ENCODE results near the gene TMPRSS11B.

DNA sequence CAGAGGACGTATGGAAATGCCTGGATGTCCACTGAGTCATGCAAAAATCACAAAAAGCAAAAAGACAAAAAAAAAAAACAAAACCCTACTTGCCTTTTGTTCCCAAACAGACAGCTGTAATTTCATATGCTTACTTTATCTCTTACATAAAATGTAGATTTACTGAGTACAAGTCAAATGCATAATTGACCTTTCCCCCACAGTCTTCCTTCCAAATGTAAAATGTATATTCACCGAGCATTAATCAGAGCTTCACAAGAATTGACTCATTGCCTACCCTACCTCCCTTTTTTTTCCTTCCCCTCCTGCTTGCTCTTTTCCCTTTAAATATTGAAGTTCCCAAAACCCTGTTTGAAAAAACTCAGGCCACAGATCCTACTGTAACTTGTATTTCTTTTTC is 32.5 kb upstream of the TMPRSS11B start:
- TF ChIP-seq, protein P1, sequence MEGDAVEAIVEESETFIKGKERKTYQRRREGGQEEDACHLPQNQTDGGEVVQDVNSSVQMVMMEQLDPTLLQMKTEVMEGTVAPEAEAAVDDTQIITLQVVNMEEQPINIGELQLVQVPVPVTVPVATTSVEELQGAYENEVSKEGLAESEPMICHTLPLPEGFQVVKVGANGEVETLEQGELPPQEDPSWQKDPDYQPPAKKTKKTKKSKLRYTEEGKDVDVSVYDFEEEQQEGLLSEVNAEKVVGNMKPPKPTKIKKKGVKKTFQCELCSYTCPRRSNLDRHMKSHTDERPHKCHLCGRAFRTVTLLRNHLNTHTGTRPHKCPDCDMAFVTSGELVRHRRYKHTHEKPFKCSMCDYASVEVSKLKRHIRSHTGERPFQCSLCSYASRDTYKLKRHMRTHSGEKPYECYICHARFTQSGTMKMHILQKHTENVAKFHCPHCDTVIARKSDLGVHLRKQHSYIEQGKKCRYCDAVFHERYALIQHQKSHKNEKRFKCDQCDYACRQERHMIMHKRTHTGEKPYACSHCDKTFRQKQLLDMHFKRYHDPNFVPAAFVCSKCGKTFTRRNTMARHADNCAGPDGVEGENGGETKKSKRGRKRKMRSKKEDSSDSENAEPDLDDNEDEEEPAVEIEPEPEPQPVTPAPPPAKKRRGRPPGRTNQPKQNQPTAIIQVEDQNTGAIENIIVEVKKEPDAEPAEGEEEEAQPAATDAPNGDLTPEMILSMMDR (IDR thresholded peaks at IDR 0.05; ENCODE audit: low read length), result no peak
- no peak for TF ChIP-seq EZH2 (optimal IDR thresholded peaks at IDR 0.05; ENCODE audit: low read depth, low read length)

Measured in MM.1S (cell line).